ENCODE results near the gene PLCH2. TPM values are rescaled to one million over a fixed set of nuclear protein-coding genes. Genes with fewer than 3 reads are reported as not detected.

The PLCH2 gene
- total and polyA plus RNA-seq, 2 of the 13 experiments (the other 11 are each of a cell fraction or from before 2014, with no cell fraction given) = 0.15 to 0.67 TPM

GRCh38 chr1:2546515-2547209 is 70.6 kb downstream of the PLCH2 start (continued):
- TF ChIP-seq, protein P1, sequence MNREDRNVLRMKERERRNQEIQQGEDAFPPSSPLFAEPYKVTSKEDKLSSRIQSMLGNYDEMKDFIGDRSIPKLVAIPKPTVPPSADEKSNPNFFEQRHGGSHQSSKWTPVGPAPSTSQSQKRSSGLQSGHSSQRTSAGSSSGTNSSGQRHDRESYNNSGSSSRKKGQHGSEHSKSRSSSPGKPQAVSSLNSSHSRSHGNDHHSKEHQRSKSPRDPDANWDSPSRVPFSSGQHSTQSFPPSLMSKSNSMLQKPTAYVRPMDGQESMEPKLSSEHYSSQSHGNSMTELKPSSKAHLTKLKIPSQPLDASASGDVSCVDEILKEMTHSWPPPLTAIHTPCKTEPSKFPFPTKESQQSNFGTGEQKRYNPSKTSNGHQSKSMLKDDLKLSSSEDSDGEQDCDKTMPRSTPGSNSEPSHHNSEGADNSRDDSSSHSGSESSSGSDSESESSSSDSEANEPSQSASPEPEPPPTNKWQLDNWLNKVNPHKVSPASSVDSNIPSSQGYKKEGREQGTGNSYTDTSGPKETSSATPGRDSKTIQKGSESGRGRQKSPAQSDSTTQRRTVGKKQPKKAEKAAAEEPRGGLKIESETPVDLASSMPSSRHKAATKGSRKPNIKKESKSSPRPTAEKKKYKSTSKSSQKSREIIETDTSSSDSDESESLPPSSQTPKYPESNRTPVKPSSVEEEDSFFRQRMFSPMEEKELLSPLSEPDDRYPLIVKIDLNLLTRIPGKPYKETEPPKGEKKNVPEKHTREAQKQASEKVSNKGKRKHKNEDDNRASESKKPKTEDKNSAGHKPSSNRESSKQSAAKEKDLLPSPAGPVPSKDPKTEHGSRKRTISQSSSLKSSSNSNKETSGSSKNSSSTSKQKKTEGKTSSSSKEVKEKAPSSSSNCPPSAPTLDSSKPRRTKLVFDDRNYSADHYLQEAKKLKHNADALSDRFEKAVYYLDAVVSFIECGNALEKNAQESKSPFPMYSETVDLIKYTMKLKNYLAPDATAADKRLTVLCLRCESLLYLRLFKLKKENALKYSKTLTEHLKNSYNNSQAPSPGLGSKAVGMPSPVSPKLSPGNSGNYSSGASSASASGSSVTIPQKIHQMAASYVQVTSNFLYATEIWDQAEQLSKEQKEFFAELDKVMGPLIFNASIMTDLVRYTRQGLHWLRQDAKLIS (CRISPR knock-in tag; IDR thresholded peaks at IDR 0.05) = no peak
- TF ChIP-seq TGIF2 (CRISPR knock-in tag; IDR thresholded peaks at IDR 0.05) (no peak), SRSF9 (IDR thresholded peaks at IDR 0.05; ENCODE audit: borderline replicate concordance, insufficient read depth, low read depth, low read length, poor library complexity, severe bottlenecking) (no peak), SOX5 (CRISPR knock-in tag; IDR thresholded peaks at IDR 0.05; ENCODE audit: borderline replicate concordance) (no peak), MATR3 (CRISPR knock-in tag; IDR thresholded peaks at IDR 0.05) (no peak), SAP130 (CRISPR knock-in tag; IDR thresholded peaks at IDR 0.05; ENCODE audit: low read depth) (peak; percentile 56; the same call in 1 of the 2 replicates), CENPBD1 (CRISPR knock-in tag; IDR thresholded peaks at IDR 0.05; ENCODE audit: borderline replicate concordance, low read depth) (no peak; the same call in 1 of the 2 replicates), MAFF (IDR thresholded peaks at IDR 0.05; ENCODE audit: low read depth, low read length) (no peak), TCF7L2 (IDR thresholded peaks at IDR 0.05; ENCODE audit: low read depth, low read length) (no peak), SKI (IDR thresholded peaks at IDR 0.05; ENCODE audit: partially characterized antibody) (no peak), ZBTB7B (CRISPR knock-in tag; IDR thresholded peaks at IDR 0.05) (no peak), NCOR1 (IDR thresholded peaks at IDR 0.05; ENCODE audit: borderline replicate concordance, low read length) (no peak), TAF15 (IDR thresholded peaks at IDR 0.05; ENCODE audit: low read depth, low read length, poor library complexity, severe bottlenecking) (no peak), FOXP1 (IDR thresholded peaks at IDR 0.05) (no peak), FOXP1 (CRISPR knock-in tag; IDR thresholded peaks at IDR 0.05) (no peak), TERF1 (CRISPR knock-in tag; IDR thresholded peaks at IDR 0.05) (no peak), SNAI1 (CRISPR knock-in tag; IDR thresholded peaks at IDR 0.05; ENCODE audit: borderline replicate concordance) (no peak), RFX3 (CRISPR knock-in tag; IDR thresholded peaks at IDR 0.05) (no peak), KDM3A (CRISPR knock-in tag; IDR thresholded peaks at IDR 0.05; ENCODE audit: low read depth) (no peak), CENPX (CRISPR knock-in tag; IDR thresholded peaks at IDR 0.05) (no peak), ZNF850 (CRISPR knock-in tag; conservative IDR thresholded peaks at IDR 0.05) (no peak)
- TF ChIP-seq, protein P2, sequence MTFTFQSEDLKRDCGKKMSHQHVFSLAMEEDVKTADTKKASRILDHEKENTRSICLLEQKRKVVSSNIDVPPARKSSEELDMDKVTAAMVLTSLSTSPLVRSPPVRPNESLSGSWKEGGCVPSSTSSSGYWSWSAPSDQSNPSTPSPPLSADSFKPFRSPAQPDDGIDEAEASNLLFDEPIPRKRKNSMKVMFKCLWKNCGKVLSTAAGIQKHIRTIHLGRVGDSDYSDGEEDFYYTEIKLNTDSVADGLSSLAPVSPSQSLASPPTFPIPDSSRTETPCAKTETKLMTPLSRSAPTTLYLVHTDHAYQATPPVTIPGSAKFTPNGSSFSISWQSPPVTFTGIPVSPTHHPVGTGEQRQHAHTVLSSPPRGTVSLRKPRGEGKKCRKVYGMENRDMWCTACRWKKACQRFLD (CRISPR knock-in tag; IDR thresholded peaks at IDR 0.05; ENCODE audit: borderline replicate concordance) = no peak
- TF ChIP-seq, protein P3, sequence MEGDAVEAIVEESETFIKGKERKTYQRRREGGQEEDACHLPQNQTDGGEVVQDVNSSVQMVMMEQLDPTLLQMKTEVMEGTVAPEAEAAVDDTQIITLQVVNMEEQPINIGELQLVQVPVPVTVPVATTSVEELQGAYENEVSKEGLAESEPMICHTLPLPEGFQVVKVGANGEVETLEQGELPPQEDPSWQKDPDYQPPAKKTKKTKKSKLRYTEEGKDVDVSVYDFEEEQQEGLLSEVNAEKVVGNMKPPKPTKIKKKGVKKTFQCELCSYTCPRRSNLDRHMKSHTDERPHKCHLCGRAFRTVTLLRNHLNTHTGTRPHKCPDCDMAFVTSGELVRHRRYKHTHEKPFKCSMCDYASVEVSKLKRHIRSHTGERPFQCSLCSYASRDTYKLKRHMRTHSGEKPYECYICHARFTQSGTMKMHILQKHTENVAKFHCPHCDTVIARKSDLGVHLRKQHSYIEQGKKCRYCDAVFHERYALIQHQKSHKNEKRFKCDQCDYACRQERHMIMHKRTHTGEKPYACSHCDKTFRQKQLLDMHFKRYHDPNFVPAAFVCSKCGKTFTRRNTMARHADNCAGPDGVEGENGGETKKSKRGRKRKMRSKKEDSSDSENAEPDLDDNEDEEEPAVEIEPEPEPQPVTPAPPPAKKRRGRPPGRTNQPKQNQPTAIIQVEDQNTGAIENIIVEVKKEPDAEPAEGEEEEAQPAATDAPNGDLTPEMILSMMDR (CRISPR knock-in tag; IDR thresholded peaks at IDR 0.05) = no peak

All from HepG2 (cell line).